H1 (cell line): Measurements from ENCODE around the gene VSIR. TPM values are rescaled to one million over a fixed set of nuclear protein-coding genes. Genes with fewer than 3 reads are reported as not detected.

Experiments used
- CTCF ChIA-PET: fragments of 300-600 bp; sonication (Branson Sonifier 250); formaldehyde crosslinking; loops from one replicate; lab custom pipeline; 2021; ENCODE audit not compliant: partially characterized antibody; lab: Charles Lee
- POLR2A ChIA-PET: fragments of 300-600 bp; sonication (Branson Sonifier 250); formaldehyde crosslinking; loops from one replicate; lab custom pipeline; 2021; ENCODE audit warnings: inconsistent platforms; ENCODE audit not compliant: partially characterized antibody; lab: Charles Lee
- DNase-seq, 2 experiments: peaks; one replicate each; pipeline versions ENCODE4 v3.0.0 to v3.0.0-alpha.2; 2010 to 2022; ENCODE audit warnings: low spot score in 2 of 2, low read depth in 1 of 2, mixed read lengths in 1 of 2
- FAIRE-seq: peaks from 2 replicates; lab custom pipeline; 2011; peaks lifted over from hg19 to GRCh38; lab: Jason Lieb, UNC
- H2AFZ ChIP-seq: 2 replicates; pipeline ENCODE4 v1.8.1; 2012; ENCODE audit warnings: low read length, inconsistent platforms
- H2AK5ac ChIP-seq: 2 replicates; pipeline ENCODE4 v1.6.1; 2013; ENCODE audit warnings: low read depth, low read length
- H2BK120ac ChIP-seq: replicated peaks from 2 replicates; pipeline ENCODE3; 2013; ENCODE audit warnings: low read depth, low read length, inconsistent platforms
- H2BK12ac ChIP-seq: 2 replicates; pipeline ENCODE4 v1.6.1; 2013; ENCODE audit warnings: low read depth, low read length
- H2BK15ac ChIP-seq: 2 replicates; pipeline ENCODE4 v1.6.1; 2013; ENCODE audit warnings: low read length
- H2BK20ac ChIP-seq: 2 replicates; pipeline ENCODE4 v1.6.1; 2013; ENCODE audit warnings: low read length
- H2BK5ac ChIP-seq: 2 replicates; pipeline ENCODE4 v1.6.1; 2013; ENCODE audit warnings: low read depth, low read length
- H3K14ac ChIP-seq: 2 replicates; pipeline ENCODE4 v1.6.1; 2013; ENCODE audit warnings: inconsistent platforms; ENCODE audit not compliant: insufficient read length
- H3K18ac ChIP-seq: 2 replicates; pipeline ENCODE4 v1.6.1; 2013; ENCODE audit warnings: low read length; ENCODE audit errors: extremely low read depth
- H3K23ac ChIP-seq: 2 replicates; pipeline ENCODE4 v1.6.1; 2013; ENCODE audit warnings: inconsistent platforms; ENCODE audit not compliant: insufficient read length
- H3K23me2 ChIP-seq: 2 replicates; pipeline ENCODE4 v1.6.1; 2013; ENCODE audit warnings: low read depth, low read length
- H3K27ac ChIP-seq: 2 replicates; pipeline ENCODE4 v1.6.1; 2011; ENCODE audit warnings: low read depth, low read length, inconsistent platforms
- H3K27me3 ChIP-seq, 4 experiments: replicated peaks in 1 of 4; 1 replicate in 1 of 4; 2 replicates in 3 of 4; pipeline versions ENCODE4 v1.6.1 to v1.8.1; 2011 to 2013; ENCODE audit warnings: low read length in 3 of 4, mild to moderate bottlenecking in 3 of 4, inconsistent platforms in 2 of 4, mixed read lengths in 2 of 4, moderate library complexity in 1 of 4; ENCODE audit not compliant: control insufficient read depth in 3 of 4, insufficient read depth in 3 of 4; ENCODE audit errors: extremely low read depth in 1 of 4
- H3K36me3 ChIP-seq, 4 experiments: 2 replicates each; pipeline versions ENCODE4 v1.6.1 to v1.8.1; 2011 to 2013; ENCODE audit warnings: mild to moderate bottlenecking in 4 of 4, low read length in 3 of 4, moderate library complexity in 2 of 4, control low read depth in 1 of 4, inconsistent platforms in 1 of 4; ENCODE audit not compliant: insufficient read depth in 4 of 4, control insufficient read depth in 2 of 4
- H3K4ac ChIP-seq: replicated peaks from 2 replicates; pipeline ENCODE3; 2013; ENCODE audit warnings: low read length, low read depth, mixed read lengths, inconsistent platforms; ENCODE audit not compliant: insufficient read length
- H3K4me1 ChIP-seq, 4 experiments: replicated peaks in 1 of 4; 1 replicate in 1 of 4; 2 replicates in 3 of 4; pipeline versions ENCODE4 v1.6.1 to v1.8.1; 2011 to 2013; ENCODE audit warnings: low read length in 3 of 4, inconsistent platforms in 2 of 4, mixed read lengths in 1 of 4; ENCODE audit not compliant: insufficient read depth in 4 of 4, control insufficient read depth in 3 of 4
- H3K4me2 ChIP-seq, 2 experiments: 2 replicates each; pipeline versions ENCODE4 v1.6.1 to v1.8.1; 2011 to 2013; ENCODE audit warnings: low read depth in 2 of 2, low read length in 2 of 2, control low read depth in 1 of 2, inconsistent platforms in 1 of 2, mild to moderate bottlenecking in 1 of 2; ENCODE audit not compliant: insufficient read depth in 1 of 2
- H3K4me3 ChIP-seq, 4 experiments: fragments of 200-600, 300-600 bp in 1 of 4; sonication (generic), shearing (Covaris generic), sonication (Bioruptor Twin) in 1 of 4; 2 replicates each; pipeline versions ENCODE4 v1.5.1 to v1.8.1; 2011 to 2016; ENCODE audit warnings: low read length in 4 of 4, low read depth in 3 of 4, control low read depth in 2 of 4, inconsistent platforms in 2 of 4, mild to moderate bottlenecking in 2 of 4, mixed read lengths in 1 of 4, moderate library complexity in 1 of 4; ENCODE audit not compliant: insufficient read depth in 2 of 4; ENCODE audit errors: extremely low read depth in 1 of 4
- H3K56ac ChIP-seq: replicated peaks from 2 replicates; pipeline ENCODE3; 2013; ENCODE audit warnings: low read depth, mild to moderate bottlenecking, mixed read lengths, low read length, inconsistent platforms; ENCODE audit not compliant: insufficient read length
- H3K79me1 ChIP-seq: 2 replicates; pipeline ENCODE4 v1.6.1; 2013; ENCODE audit warnings: low read depth, low read length, control low read depth
- H3K79me2 ChIP-seq, 2 experiments: 2 replicates each; pipeline versions ENCODE4 v1.6.1 to v1.8.1; 2012 to 2013; ENCODE audit warnings: low read length in 2 of 2, mild to moderate bottlenecking in 2 of 2, inconsistent platforms in 1 of 2; ENCODE audit not compliant: insufficient read depth in 2 of 2, control insufficient read depth in 1 of 2
- H3K9ac ChIP-seq, 4 experiments: replicated peaks in 1 of 4; 1 replicate in 1 of 4; 2 replicates in 3 of 4; pipeline versions ENCODE4 v1.6.1 to v1.8.1; 2011 to 2013; ENCODE audit warnings: low read depth in 3 of 4, low read length in 3 of 4, control low read depth in 2 of 4, mild to moderate bottlenecking in 2 of 4, moderate library complexity in 2 of 4, inconsistent platforms in 1 of 4; ENCODE audit errors: extremely low read depth in 1 of 4
- H3K9me3 ChIP-seq, 2 experiments: 2 replicates each; pipeline versions ENCODE4 v1.6.1 to v1.8.1; 2012 to 2013; ENCODE audit warnings: mild to moderate bottlenecking in 2 of 2, moderate library complexity in 2 of 2, control low read depth in 1 of 2, inconsistent platforms in 1 of 2, low read depth in 1 of 2, low read length in 1 of 2, mixed read lengths in 1 of 2; ENCODE audit not compliant: insufficient read depth in 2 of 2
- H4K20me1 ChIP-seq, 2 experiments: replicated peaks in 1 of 2; 2 replicates each; pipeline versions ENCODE3 to v1.8.1; 2011 to 2013; ENCODE audit warnings: inconsistent platforms in 2 of 2, low read length in 2 of 2, mild to moderate bottlenecking in 1 of 2; ENCODE audit not compliant: insufficient read depth in 2 of 2, control insufficient read depth in 1 of 2
- H4K5ac ChIP-seq: 2 replicates; pipeline ENCODE4 v1.6.1; 2013; ENCODE audit warnings: low read length, low read depth, mixed read lengths, inconsistent platforms; ENCODE audit not compliant: insufficient read length
- H4K8ac ChIP-seq: 2 replicates; pipeline ENCODE4 v1.8.0; 2013; ENCODE audit warnings: mild to moderate bottlenecking, moderate library complexity, low read length, inconsistent platforms; ENCODE audit not compliant: insufficient read depth; ENCODE audit errors: extremely low read depth
- H4K91ac ChIP-seq: replicated peaks from 2 replicates; pipeline ENCODE3; 2013; ENCODE audit warnings: low read length, mixed read lengths, inconsistent platforms; ENCODE audit not compliant: insufficient read length
- ASH2L ChIP-seq: fragments of 200-600, 300-600 bp; sonication (generic); IDR thresholded peaks from one replicate; pipeline ENCODE4 v1.7.1; 2017; ENCODE audit warnings: low read length
- ATF2 ChIP-seq: IDR thresholded peaks from 2 replicates; pipeline ENCODE4 v1.6.1; 2012; ENCODE audit warnings: low read length, inconsistent platforms
- BACH1 ChIP-seq: IDR thresholded peaks from 2 replicates; pipeline ENCODE4 v1.6.1; 2012; ENCODE audit warnings: low read length, improper control_type of control experiment
- BCL11A ChIP-seq, 2 experiments: IDR thresholded peaks; one replicate each; pipeline ENCODE4 v1.6.1; 2011; ENCODE audit warnings: low read depth in 2 of 2, low read length in 2 of 2, mild to moderate bottlenecking in 2 of 2
- EP300 ChIP-seq, 2 experiments: IDR thresholded peaks; 1 replicate in 1 of 2; 2 replicates in 1 of 2; pipeline ENCODE4 v1.6.1; 2011 to 2012; ENCODE audit warnings: low read depth in 2 of 2, low read length in 2 of 2, mild to moderate bottlenecking in 2 of 2, borderline replicate concordance in 1 of 2, inconsistent platforms in 1 of 2, moderate library complexity in 1 of 2
- JUN ChIP-seq: IDR thresholded peaks from 2 replicates; pipeline ENCODE4 v1.6.1; 2011; ENCODE audit warnings: low read depth, mild to moderate bottlenecking, improper control_type of control experiment, low read length
- JUND ChIP-seq: IDR thresholded peaks from 2 replicates; pipeline ENCODE4 v1.6.1; 2011; ENCODE audit warnings: mild to moderate bottlenecking, improper control_type of control experiment, low read length
- PHF8 ChIP-seq: fragments of 200-600 bp; sonication (generic); conservative IDR thresholded peaks from 2 replicates; pipeline ENCODE4 v1.7.1; 2012; ENCODE audit warnings: low read depth, mild to moderate bottlenecking, inconsistent platforms, low read length, moderate library complexity
- POU5F1 ChIP-seq: IDR thresholded peaks from 2 replicates; pipeline ENCODE4 v1.6.1; 2011; ENCODE audit warnings: low read depth, mild to moderate bottlenecking, low read length, moderate library complexity
- RBBP5 ChIP-seq: IDR thresholded peaks from 2 replicates; pipeline ENCODE4 v1.7.1; 2012; ENCODE audit warnings: low read depth, mild to moderate bottlenecking, inconsistent platforms, low read length, moderate library complexity, borderline replicate concordance
- SP1 ChIP-seq: IDR thresholded peaks from 2 replicates; pipeline ENCODE4 v1.6.1; 2011; ENCODE audit warnings: low read depth, low read length
- ZNF274 ChIP-seq: IDR thresholded peaks from 2 replicates; pipeline ENCODE4 v1.7.0; 2012; ENCODE audit warnings: low read length, borderline replicate concordance; ENCODE audit errors: extremely low read depth
- WGBS, 2 experiments: shearing (Covaris generic) in 1 of 2; methylation state at CpG; one replicate each; pipeline versions ENCODE4 v1.1.6 to v1.1.7; 2013 to 2015; ENCODE audit warnings: low lambda C conversion rate in 2 of 2, mixed read lengths in 2 of 2, inconsistent platforms in 1 of 2, low coverage in 1 of 2, missing lambda C conversion rate in 1 of 2; ENCODE audit not compliant: insufficient replicate concordance in 2 of 2, insufficient coverage in 1 of 2, insufficient read length in 1 of 2; ENCODE audit errors: extremely low coverage in 1 of 2, missing lambda C conversion rate in 1 of 2; 5-methylcytosine and 5-hydroxymethylcytosine counted together
- polyA plus RNA-seq, 7 experiments: library from polyadenylated mRNA; depleted of rRNA in 3 of 7; stranded (reverse) in 5 of 7; unstranded in 2 of 7; fragments of >200 nt in 5 of 7; fragments of 200-250 nt in 2 of 7; gene quantifications; 1 replicate in 5 of 7; 2 replicates in 1 of 7; 4 replicates in 1 of 7; pipeline versions ENCODE4 v1.2.1 to v1.2.3, GENCODE V29; 2011 to 2013; ENCODE audit warnings: missing spikeins in 2 of 7, mixed read lengths in 2 of 7
- total RNA-seq: library from RNA; stranded (reverse); fragmentation: NEBNext Ultra II Directional; extraction: Animal tissue kit (Norgen Biotek cat#: 25700); gene quantifications from 2 replicates; pipeline ENCODE4 v1.2.1, GENCODE V29; 2021

The VSIR gene
- total and polyA plus RNA-seq, 2 of the 8 experiments (the other 6 are each of a cell fraction or from before 2014, with no cell fraction given) = 0.33 TPM; not detected in 1

- Histone ChIP-seq H3K18ac (no peak overlapping the region), H4K20me1 (no peaks in the 10 kb centered on the region), H3K4me1 (no peaks in the 10 kb centered on the region; a peak in 3 of 7 replicates), H2BK5ac (peak overlapping the region; percentile 62), H3K56ac (no peak overlapping the region), H3K79me2 (no peaks in the 10 kb centered on the region), H2BK120ac (no peak overlapping the region), H3K23me2 (no peaks in the 10 kb centered on the region), H2AK5ac (0 out of 2 replicates have a peak overlapping the region, but pooled peaks have one; percentile 25), H3K27me3 (peaks cover 0 to 3% (median 0%) of the 10 kb centered on the region in 4 experiments; a peak in 1 of 7 replicates), H3K4me3 (no peak overlapping the region), H4K5ac (no peak overlapping the region), H3K4me2 (no peak overlapping the region), H2BK12ac (peak overlapping the region; percentile 70; the same call in 1 of the 2 replicates), H4K8ac (no peak overlapping the region), H2BK20ac (no peak overlapping the region), H4K91ac (no peak overlapping the region), H3K4ac (no peak overlapping the region), H3K14ac (no peak overlapping the region), H3K9ac (no peak overlapping the region), H3K27ac (no peak overlapping the region), H2BK15ac (peak overlapping the region; percentile 20; the same call in 1 of the 2 replicates), H2AFZ (no peak overlapping the region), H3K23ac (no peak overlapping the region), H3K36me3 (no peaks in the 10 kb centered on the region), H3K9me3 (no peaks in the 10 kb centered on the region), H3K79me1 (no peaks in the 10 kb centered on the region)
- 80% methylated on average over 5 of the region's 5 CpGs; no CpG with 5 or more reads in 1 of the 2 experiments for WGBS, 2 experiments
- no peak for FAIRE-seq
- ChIA-PET POLR2A (interaction anchor here (0.9 kb wide), 1 partner anchor 10 kb away, joined by 3 read pairs; no protein-coding TSS in a partner anchor), CTCF (interaction anchor here (0.6 to 7.0 kb wide), 67 partner anchors 10 to 477 kb away, joined by 3 to 169 read pairs (median 6); partner anchors contain the start of genes C10orf105, CDH23 and SLC29A3)
- DNase-seq = no peak
- TF ChIP-seq ASH2L (no peak), SP1 (no peak), ATF2 (no peak), BCL11A (IDR thresholded peaks at IDR 0.05; ENCODE audit: low read depth in 2 of 2, low read length in 2 of 2) (no peak), JUND (no peak), ZNF274 (no peak), RBBP5 (no peak), POU5F1 (no peak), PHF8 (no peak), BACH1 (no peak), EP300 (IDR thresholded peaks at IDR 0.05; ENCODE audit: borderline replicate concordance in 1 of 2, low read depth in 2 of 2, low read length in 2 of 2) (no peak), JUN (no peak)
Observed at GRCh38 chr10:71707240-71707789, 66.0 kb downstream of the VSIR start.
